HL-60/S4 treated with retinoic acid at 250 ng/mL for 4 days and 3 days (cell line): ENCODE results near the gene NR2F2.

Source experiments
- in situ Hi-C: fragments of 300-500 bp; cut with MboI; formaldehyde crosslinking; loops from 2 replicates; pipeline ENCODE4 v1.7.0; 2022; ENCODE audit warnings: low sequenced_read_pairs

The NR2F2 gene

GRCh38 chr15:96351761-96352603 is 21.5 kb downstream of the NR2F2 start:
- in situ Hi-C loops, result loop anchor here (25.0 kb wide), 2 partner anchors 535 to 885 kb away; no protein-coding TSS in a partner anchor

GRCh38 chr15:96352604-96353405 is 22.3 kb downstream of the NR2F2 start:
- in situ Hi-C loops, result loop anchor here (25.0 kb wide), 2 partner anchors 534 to 884 kb away; no protein-coding TSS in a partner anchor

GRCh38 chr15:96353416-96353929 is 23.0 kb downstream of the NR2F2 start:
- in situ Hi-C loops, result loop anchor here (25.0 kb wide), 2 partner anchors 534 to 884 kb away; no protein-coding TSS in a partner anchor

- in situ Hi-C loops, result loop anchor here (25.0 kb wide), 2 partner anchors 533 to 883 kb away; no protein-coding TSS in a partner anchor
These were observed 23.6 kb downstream of the NR2F2 start for GRCh38 chr15:96353930-96354730.

- in situ Hi-C loops, result loop anchor here (25.0 kb wide), 2 partner anchors 532 to 882 kb away; no protein-coding TSS in a partner anchor
These were observed 24.4 kb downstream of the NR2F2 start for GRCh38 chr15:96354731-96355567.

GRCh38 chr15:96355568-96356187 is 25.2 kb downstream of the NR2F2 start:
- in situ Hi-C loops, result loop anchor here (25.0 kb wide), 2 partner anchors 532 to 882 kb away; no protein-coding TSS in a partner anchor

GRCh38 chr15:96356494-96357455 is 26.3 kb downstream of the NR2F2 start:
- in situ Hi-C loops, result loop anchor here (25.0 kb wide), 2 partner anchors 531 to 881 kb away; no protein-coding TSS in a partner anchor

GRCh38 chr15:96358001-96358801 is 27.7 kb downstream of the NR2F2 start:
- in situ Hi-C loops, result loop anchor here (25.0 kb wide), 2 partner anchors 529 to 879 kb away; no protein-coding TSS in a partner anchor

GRCh38 chr15:96358821-96359615 is 28.5 kb downstream of the NR2F2 start:
- in situ Hi-C loops, result loop anchor here (25.0 kb wide), 2 partner anchors 528 to 878 kb away; no protein-coding TSS in a partner anchor

- in situ Hi-C loops, result loop anchor here (25.0 kb wide), 2 partner anchors 527 to 877 kb away; no protein-coding TSS in a partner anchor
These were observed 29.4 kb downstream of the NR2F2 start for GRCh38 chr15:96359616-96360521.

- in situ Hi-C loops, result loop anchor here (25.0 kb wide), 2 partner anchors 527 to 877 kb away; no protein-coding TSS in a partner anchor
These were observed 30.2 kb downstream of the NR2F2 start for GRCh38 chr15:96360581-96361308.

GRCh38 chr15:96361309-96362010 is 31.0 kb downstream of the NR2F2 start:
- in situ Hi-C loops, result loop anchor here (25.0 kb wide), 2 partner anchors 526 to 876 kb away; no protein-coding TSS in a partner anchor

- in situ Hi-C loops, result loop anchor here (25.0 kb wide), 2 partner anchors 525 to 875 kb away; no protein-coding TSS in a partner anchor
These were observed 31.7 kb downstream of the NR2F2 start for GRCh38 chr15:96362011-96362754.
